ENCODE data around the gene C17orf50. TPM values are rescaled to one million over a fixed set of nuclear protein-coding genes. Genes with fewer than 3 reads are reported as not detected.

Gene C17orf50
- total RNA-seq, 1 experiment from 2014 or later = not detected

DNA sequence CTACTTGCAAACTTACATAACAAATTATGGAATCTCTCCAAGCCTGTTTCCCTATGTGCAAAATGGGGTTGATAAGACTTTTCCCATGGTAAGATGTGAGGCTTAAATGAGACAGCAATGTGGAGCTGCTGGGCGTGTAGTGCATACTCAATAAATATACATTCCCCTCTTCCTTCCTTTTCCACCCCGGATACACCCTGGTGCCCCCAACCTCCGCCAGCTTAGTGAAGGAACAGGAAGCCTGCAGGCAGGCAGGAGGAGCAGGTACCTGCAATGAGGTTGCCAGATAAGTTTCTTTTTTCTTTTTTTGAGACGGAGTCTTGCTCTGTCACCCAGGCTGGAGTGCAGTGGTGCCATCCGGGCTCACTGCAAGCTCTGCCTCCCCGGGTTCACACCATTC, 14.9 kb downstream of the C17orf50 start:
- DNase-seq = no peak

GRCh38 chr17:35778641-35779196, 18.0 kb downstream of the C17orf50 start:
- Histone ChIP-seq H3K9me3 (replicated peaks) (no peaks in the 10 kb centered on the region), H3K4me1 (peaks cover 24% of the 10 kb centered on the region), H3K27ac (no peak overlapping the region), H3K36me3 (no peaks in the 10 kb centered on the region; the same call in 1 of the 2 replicates), H3K27me3 (peaks cover 56% of the 10 kb centered on the region), H3K4me3 (no peak overlapping the region)
- no peak for DNase-seq

More for the DNA sequence above, 14.9 kb downstream of the C17orf50 start:
- peaks cover 44% of the 10 kb centered on the region for H3K27me3 ChIP-seq
- no peaks in the 10 kb centered on the region for H3K36me3 ChIP-seq
- H3K9me3 ChIP-seq (replicated peaks) = no peaks in the 10 kb centered on the region
- peaks cover 28% of the 10 kb centered on the region for H3K4me1 ChIP-seq
- H3K27ac ChIP-seq = no peak overlapping the region
- no peak overlapping the region for H3K4me3 ChIP-seq

- peaks cover 47% of the 10 kb centered on the region for H3K27me3 ChIP-seq
- no peaks in the 10 kb centered on the region; the same call in 1 of the 2 replicates for H3K36me3 ChIP-seq
- H3K4me3 ChIP-seq = no peak overlapping the region
- H3K4me1 ChIP-seq = peaks cover 15% of the 10 kb centered on the region
- H3K9me3 ChIP-seq (replicated peaks) = no peaks in the 10 kb centered on the region
- DNase-seq = no peak
- H3K27ac ChIP-seq = no peak overlapping the region
These were observed 20.3 kb downstream of the C17orf50 start for GRCh38 chr17:35780950-35781349.

GRCh38 chr17:35784895-35785294, 24.2 kb downstream of the C17orf50 start:
- Histone ChIP-seq H3K4me1 (no peaks in the 10 kb centered on the region), H3K27ac (no peak overlapping the region), H3K4me3 (no peak overlapping the region), H3K36me3 (no peaks in the 10 kb centered on the region; the same call in 1 of the 2 replicates), H3K9me3 (replicated peaks) (no peaks in the 10 kb centered on the region), H3K27me3 (peaks cover 17% of the 10 kb centered on the region)
- DNase-seq = no peak

GRCh38 chr17:35786941-35787432, 26.3 kb downstream of the C17orf50 start:
- Histone ChIP-seq H3K27me3 (peaks cover 10% of the 10 kb centered on the region), H3K4me3 (no peak overlapping the region), H3K4me1 (no peaks in the 10 kb centered on the region), H3K36me3 (no peaks in the 10 kb centered on the region; the same call in 1 of the 2 replicates), H3K9me3 (replicated peaks) (no peaks in the 10 kb centered on the region), H3K27ac (no peak overlapping the region)
- no peak for DNase-seq

DNA sequence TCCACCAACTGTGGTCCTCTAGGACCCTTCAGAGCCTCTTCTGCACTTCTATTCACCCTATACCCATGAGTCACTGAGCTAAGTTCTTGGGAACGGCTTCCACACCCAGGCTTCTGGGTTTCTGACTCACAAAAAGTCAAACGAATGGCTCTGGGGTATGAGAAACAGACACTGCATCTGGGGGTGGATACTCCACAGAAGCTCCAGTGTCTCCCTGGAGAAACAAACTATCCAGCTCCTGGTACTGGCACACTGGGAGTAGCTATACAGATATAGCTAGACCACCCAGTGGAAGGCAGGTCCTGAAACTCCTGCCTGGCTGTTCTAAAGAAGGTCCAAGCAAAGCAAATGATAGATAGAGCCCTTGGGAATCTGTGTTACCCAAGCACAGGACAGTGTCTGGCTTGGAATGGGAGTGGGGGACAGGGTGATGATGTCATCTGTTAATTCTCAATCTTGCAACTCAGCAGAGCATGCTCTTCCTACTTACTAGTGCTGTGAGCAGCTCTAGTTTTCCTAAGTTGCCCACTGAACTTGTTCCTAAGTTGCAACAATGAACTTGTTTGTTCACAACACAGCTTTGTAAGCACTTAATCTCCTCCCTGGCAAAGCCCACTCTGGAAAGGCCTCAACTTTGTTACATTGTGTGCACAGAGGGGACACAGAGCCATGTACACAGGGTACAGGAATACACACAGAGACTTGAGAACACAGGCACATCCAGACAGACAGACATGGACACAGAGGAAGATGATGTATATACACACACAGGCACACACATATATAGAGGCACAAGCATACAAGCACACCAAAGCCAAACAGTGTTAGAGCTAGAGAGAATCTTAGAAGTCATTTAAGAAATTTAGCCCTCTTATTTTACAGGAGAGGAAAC, 28.0 kb downstream of the C17orf50 start:
- Histone ChIP-seq H3K9me3 (replicated peaks) (no peaks in the 10 kb centered on the region), H3K27me3 (peaks cover 10% of the 10 kb centered on the region), H3K27ac (no peak overlapping the region), H3K36me3 (no peaks in the 10 kb centered on the region), H3K4me3 (no peak overlapping the region), H3K4me1 (no peaks in the 10 kb centered on the region)
- no peak for DNase-seq

DNA sequence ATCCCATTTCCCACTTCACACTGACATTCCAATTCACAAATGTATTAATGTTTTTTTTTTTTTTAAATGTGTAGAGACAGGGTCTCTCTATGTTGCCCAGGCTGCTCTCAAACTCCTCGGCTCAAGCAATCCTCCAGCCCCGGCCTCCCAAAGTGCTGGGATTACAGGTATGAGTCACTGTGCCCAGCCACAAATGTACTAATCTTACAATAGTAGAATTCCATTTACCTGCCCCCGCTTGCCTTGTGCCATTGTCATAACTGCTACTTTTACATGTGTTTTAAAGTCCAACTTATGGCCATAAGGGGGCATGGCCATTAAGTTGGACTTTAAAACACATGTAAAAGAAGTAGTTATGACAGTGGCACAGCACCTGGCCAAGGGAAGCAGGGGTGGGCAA, 30.2 kb downstream of the C17orf50 start:
- peaks cover 24% of the 10 kb centered on the region for H3K27me3 ChIP-seq
- H3K36me3 ChIP-seq = no peaks in the 10 kb centered on the region
- H3K27ac ChIP-seq = no peak overlapping the region
- no peak overlapping the region for H3K4me3 ChIP-seq
- H3K4me1 ChIP-seq = no peaks in the 10 kb centered on the region
- no peaks in the 10 kb centered on the region for H3K9me3 ChIP-seq (replicated peaks)
- DNase-seq = no peak

GRCh38 chr17:35791681-35792350, 31.1 kb downstream of the C17orf50 start:
- no peaks in the 10 kb centered on the region for H3K9me3 ChIP-seq (replicated peaks)
- no peak overlapping the region for H3K4me3 ChIP-seq
- H3K36me3 ChIP-seq = no peaks in the 10 kb centered on the region
- no peaks in the 10 kb centered on the region for H3K4me1 ChIP-seq
- no peak overlapping the region for H3K27ac ChIP-seq
- no peak for DNase-seq
- peaks cover 32% of the 10 kb centered on the region for H3K27me3 ChIP-seq

- Histone ChIP-seq H3K9me3 (replicated peaks) (no peaks in the 10 kb centered on the region), H3K27me3 (peaks cover 43% of the 10 kb centered on the region), H3K27ac (no peak overlapping the region), H3K4me1 (no peaks in the 10 kb centered on the region), H3K4me3 (no peak overlapping the region), H3K36me3 (no peaks in the 10 kb centered on the region)
- no peak for DNase-seq
These were observed 32.6 kb downstream of the C17orf50 start for GRCh38 chr17:35793257-35793656.

DNA sequence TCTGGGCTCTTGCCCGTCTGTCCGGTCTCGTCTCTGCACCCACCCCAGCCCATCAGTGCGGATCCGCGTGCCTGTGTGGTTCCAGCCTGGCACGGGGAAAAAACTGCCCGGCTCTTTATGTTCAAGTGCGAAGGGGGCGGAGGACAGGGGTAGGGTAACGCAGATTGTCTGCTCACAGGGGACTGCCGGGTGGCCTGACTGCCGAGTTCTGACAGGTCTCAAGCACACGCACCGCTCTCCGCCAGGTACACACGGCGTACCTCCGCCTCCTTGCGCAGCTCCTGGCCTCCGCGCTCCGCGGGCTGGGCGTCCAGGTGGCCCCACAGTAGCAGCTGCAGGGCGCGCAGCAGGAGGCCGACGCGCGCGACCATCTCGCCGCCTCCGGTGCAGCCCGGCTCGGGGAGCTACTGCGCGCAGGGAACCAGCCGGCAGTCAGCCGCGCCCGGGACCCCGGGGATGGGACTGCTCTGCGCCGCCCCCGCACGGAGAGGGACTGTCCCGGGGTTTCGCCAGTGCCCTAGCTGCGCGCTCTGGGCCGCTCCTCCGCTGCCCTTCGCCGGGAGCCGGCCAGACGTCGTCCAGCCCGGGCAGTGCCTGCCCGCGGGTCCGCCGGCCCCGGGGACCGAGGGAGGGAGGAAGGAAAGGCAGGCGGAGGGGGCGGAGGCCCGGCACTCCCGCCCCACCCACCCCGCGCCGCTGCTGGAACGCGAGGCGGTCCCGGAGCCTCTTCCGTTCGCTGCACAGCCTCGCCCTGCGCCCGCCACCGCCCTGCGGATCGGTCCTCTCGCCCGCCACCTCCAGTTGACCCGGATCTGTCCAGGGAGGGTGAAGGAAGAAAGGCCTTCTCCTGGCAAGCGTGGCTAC, 34.6 kb downstream of the C17orf50 start, which contains the start of gene MMP28:
MMP28 (minus strand) TSS at position 635 of the 864 bp plus-strand sequence; CDS start at position 371, 264 bp downstream.
- no peaks in the 10 kb centered on the region for H3K4me1 ChIP-seq
- no peaks in the 10 kb centered on the region for H3K9me3 ChIP-seq (replicated peaks)
- DNase-seq = no peak
- H3K27ac ChIP-seq = no peak within 1 kb of the TSS
- peak within 1 kb of the TSS; percentile 44 for H3K4me3 ChIP-seq
- H3K36me3 ChIP-seq = no peaks in the 10 kb centered on the region
- H3K27me3 ChIP-seq = peaks cover 49% of the 10 kb centered on the region

DNA sequence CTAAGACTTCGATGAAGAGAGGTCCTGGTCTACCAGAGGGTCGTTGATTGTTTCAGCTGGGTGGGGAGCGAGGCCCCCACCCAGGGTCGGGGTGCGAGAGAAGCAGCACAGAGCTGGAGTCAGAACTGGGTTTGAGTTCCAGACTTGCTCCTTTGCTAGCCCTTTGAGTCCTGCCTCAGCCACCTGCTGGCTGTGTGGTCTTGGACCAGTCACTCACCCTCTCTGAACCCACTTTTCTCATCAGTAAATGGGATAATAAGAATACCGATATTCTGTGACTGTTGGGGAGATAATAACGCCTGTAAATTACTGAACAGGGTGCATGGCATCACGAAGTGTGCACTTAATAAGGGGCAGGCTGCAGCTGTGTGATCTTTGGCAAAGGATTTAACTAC, 35.2 kb downstream of the C17orf50 start:
- H3K36me3 ChIP-seq = no peaks in the 10 kb centered on the region
- peaks cover 56% of the 10 kb centered on the region for H3K27me3 ChIP-seq
- H3K4me1 ChIP-seq = no peaks in the 10 kb centered on the region
- H3K9me3 ChIP-seq (replicated peaks) = no peaks in the 10 kb centered on the region
- no peak for DNase-seq
- H3K4me3 ChIP-seq = peak overlapping the region; percentile 44; the same call in 1 of the 2 replicates
- no peak overlapping the region for H3K27ac ChIP-seq

GRCh38 chr17:35796942-35797341, 36.3 kb downstream of the C17orf50 start:
- DNase-seq = no peak
- Histone ChIP-seq H3K36me3 (no peaks in the 10 kb centered on the region), H3K4me3 (no peak overlapping the region), H3K9me3 (replicated peaks) (no peaks in the 10 kb centered on the region), H3K27ac (no peak overlapping the region), H3K27me3 (peaks cover 62% of the 10 kb centered on the region), H3K4me1 (no peaks in the 10 kb centered on the region)

DNA sequence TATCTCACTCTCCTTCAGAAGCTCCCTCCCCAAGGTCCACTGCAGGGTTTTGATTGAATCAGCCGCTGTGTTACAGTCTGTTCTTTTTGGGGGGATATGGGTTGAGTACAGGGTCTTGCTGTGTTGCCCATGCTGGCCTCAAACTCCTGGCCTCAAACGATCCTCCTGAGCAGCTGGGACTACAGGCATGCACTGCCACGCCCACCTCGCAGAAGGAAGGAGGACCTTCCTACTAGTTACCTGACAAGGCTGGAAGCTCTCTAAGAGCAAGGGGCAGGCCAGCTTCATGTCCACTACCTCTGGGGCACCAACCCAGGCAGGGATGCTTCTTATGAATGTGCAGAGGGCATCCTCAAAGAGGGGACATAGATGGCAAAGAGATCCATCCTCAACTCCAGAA, 36.7 kb downstream of the C17orf50 start:
- peaks cover 62% of the 10 kb centered on the region for H3K27me3 ChIP-seq
- no peak for DNase-seq

GRCh38 chr17:35797918-35798317, 37.2 kb downstream of the C17orf50 start:
- Histone ChIP-seq H3K4me3 (no peak overlapping the region), H3K9me3 (replicated peaks) (no peaks in the 10 kb centered on the region), H3K27ac (no peak overlapping the region), H3K27me3 (peaks cover 58% of the 10 kb centered on the region), H3K36me3 (no peaks in the 10 kb centered on the region), H3K4me1 (no peaks in the 10 kb centered on the region)
- DNase-seq = no peak

More for the DNA sequence above, 36.7 kb downstream of the C17orf50 start:
- Histone ChIP-seq H3K27ac (no peak overlapping the region), H3K4me1 (no peaks in the 10 kb centered on the region), H3K4me3 (no peak overlapping the region), H3K36me3 (no peaks in the 10 kb centered on the region), H3K9me3 (replicated peaks) (no peaks in the 10 kb centered on the region)
